Fibroblast of upper back skin (primary cell): ENCODE measurements around the gene RTL10.
"Not testable (repeated sequence)": the region's sequence is repeated elsewhere in the genome, so short reads cannot be mapped to it uniquely, and the experiment has no call there.

Source experiments
- DNase-seq: peaks from one replicate; pipeline ENCODE4 v3.0.0-alpha.2; 2013

Gene RTL10

DNA sequence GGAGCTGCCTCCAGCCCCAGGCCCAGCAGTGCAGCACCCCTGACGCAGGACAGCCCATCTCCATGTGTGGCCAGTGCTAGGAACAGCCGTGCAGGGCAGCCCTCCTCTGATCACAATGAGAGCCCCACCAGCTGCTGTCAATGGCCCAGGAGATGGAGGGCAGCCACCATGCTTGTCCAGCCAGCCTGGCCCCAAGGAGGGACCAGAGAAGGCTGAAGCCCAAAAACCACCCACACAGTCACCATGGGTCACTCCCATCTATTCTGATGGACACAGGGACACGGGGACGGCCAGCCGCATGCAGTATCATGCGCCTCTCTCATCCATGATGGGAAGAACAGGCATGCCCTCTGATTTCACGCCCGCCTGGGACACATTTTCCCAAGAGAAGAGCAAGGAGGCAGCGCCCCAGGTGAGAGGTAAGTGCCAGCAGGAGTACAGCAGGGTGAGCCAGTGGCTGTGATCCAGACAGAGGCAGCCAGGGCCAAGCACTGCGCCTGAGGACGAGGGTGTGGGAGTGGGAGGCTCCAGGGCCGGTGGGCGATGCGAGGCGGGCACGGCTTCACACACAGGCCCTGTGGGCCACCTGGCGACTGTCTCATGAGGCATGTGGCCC is 33.6 kb upstream of the RTL10 start:
- DNase-seq, result no peak

DNA sequence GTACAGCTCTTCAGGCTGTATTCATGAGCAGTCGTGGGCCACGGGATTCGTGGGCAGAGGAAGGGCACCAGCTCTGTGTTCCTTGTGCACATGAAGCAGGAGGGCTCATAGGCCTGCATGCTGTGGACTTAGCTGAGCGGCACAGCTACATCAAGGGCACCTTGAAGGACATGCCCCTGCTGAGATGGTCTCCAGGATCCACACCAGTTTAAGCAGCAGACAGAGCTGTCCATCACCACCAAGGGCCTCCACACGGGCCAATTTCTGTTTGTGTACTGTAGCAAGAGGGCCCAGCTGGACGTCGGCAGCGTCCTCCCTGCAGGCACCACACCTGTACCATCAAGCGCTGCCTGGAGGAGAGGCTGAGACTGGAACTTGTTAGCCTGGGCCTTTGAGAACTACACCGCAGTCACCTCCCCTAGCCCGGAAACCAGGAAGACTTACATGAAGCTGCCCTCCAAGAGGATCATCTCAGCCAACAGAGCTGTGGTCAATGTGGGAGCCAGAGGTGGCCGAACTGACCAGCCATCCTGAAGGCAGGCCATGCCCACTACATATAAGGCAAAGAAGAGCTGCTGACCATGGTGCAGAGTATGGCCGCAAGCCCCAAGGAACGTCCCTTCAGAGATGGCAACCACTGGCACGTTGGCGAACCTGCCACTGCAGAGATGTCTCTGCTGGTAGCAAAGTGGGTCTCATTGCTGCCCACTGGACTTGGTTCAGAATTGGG is 32.7 kb upstream of the RTL10 start:
- no peak for DNase-seq

DNA sequence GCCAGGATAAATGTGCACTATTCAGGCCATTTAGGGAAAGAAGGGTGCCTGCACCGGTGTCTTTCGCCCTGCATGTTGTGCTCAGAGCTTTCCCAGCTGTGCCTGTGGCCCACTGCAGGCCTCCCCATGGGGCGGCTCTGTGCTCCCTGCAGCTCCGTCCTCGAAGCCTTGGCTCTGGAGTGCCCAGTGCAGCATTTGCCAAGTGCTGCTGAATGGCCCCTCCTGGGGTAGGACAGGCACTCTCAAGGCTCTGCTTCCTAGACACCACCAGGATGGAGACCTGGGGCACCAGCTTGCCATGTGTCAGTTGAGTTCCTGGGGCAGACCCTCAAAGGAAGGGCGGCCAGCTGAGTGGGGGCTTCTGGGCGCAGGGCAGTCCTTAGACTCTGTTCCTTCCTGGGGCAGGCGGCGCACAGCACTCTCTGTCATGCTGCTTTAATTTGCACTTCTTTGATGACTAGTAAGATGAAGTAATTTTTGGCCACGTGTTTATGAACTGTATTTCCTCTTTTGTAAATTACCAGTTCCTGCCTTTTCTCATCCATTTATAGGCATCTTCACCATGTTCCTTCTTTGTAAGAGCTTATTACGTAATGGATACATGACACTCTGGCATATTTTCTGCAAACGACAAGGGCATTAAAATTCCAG is 32.1 kb upstream of the RTL10 start:
- DNase-seq, result peak; percentile 87

DNA sequence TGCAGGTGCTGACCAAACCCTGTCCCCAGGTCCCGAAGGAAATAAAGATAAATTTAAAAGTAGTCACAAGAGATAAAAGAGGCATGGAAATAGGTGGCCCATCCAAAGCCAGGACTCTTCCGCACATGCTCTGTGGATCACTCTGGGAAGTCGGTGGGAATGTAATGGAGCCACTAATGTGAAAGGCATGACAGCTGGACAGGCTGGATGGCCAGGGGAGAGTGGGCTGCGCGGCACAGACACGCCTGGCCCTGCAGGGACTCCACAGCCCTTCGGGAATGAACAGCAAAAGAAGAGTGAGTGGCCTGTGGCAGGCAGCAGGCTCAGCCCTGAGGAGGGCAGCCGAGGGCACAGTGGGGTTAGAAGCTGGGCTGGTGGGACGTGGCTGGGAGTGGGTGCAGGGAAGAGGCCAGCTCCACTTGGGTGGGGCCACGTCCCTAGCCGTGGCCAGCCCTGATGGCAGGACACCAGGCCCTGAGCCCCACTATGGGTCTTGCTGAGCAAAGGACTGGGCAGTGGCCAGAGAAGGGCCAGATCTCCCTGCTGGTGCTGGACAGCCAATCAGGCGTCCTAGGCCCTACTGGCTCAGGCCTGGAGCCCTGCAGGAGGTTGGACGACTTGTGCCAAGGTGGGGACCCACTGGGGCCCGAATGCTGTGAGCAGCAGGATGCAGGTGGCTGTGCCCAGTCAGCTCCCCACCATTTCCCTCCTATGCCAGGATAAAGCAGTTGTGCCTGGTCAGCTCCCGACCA is 31.3 kb upstream of the RTL10 start:
- peak; percentile 12 for DNase-seq

DNA sequence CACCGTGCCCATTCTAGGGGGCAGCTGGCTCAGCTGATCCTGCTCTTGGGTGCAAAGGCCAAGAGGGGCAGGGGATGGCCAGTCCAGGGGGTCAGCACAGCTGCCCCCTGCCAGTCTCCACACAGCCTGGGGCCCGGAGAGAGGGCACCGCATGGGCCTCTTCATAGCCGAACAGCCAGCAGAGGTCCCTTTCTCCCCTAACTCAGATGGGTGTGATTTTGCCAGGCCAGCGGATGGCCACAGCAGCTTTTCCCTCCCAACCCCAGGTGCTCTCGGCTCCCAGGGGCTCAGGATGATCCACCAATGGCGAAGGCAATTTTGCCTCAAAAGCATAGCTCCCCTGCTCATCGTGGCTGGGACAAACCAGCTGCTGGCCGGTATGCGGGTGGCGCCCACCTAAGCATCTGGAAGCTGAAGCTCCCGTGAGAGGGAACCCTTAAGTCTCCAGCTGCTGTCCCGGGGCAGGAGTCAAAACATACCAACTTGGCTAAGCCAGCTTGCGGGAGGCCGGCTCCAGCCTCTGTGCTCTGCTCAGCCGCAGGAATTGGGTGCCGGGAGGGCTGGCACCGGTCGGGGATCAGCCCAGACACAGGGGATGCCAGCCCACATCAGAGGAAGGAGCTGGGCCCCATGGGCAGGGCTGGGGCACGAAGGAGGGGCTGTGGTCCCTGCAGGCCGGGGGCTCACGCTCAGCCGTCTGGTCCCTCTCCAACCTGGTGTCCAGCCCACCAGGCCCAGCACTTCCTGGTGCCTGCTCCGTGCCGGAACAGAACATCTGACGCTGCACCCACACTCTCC is 30.5 kb upstream of the RTL10 start:
- DNase-seq, result peak; percentile 11

DNA sequence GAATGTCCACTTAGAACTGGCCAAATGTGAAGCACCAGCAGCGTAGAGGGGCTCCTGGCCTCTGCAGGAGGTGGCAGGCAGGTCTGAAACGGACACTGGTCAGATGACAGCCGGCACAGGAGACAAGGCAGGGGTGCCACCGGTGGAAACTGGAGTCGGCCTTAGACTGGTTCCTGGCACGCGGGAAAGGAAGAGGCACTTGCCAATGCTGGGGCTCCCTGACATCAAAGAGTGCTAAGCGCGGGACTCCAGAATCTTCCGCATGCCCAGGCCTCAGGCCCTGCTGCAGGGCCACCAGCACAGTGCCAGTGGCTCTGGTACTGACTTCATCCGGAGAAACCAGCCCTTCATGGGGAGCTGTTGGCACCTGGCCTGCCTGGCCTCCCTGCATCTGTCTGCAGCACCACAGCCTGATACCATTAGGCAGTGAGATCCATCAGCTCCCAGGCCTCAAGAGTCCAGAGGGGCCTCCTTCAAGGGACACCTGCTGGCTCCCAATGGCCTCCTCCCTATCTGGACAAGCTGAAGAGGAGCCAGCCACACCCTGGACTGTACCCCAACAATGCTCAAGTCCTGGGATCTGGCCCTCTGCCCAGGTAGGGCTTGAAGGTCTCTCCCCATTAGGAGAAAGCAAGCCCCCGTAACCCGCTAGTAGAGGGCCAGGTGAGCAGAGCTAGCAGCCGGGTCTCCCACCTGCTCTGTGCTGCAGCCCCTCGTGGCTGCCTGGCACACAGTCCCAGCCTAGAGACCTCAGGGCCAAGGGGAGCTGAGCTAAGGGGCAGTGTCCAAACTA is 29.7 kb upstream of the RTL10 start:
- no peak for DNase-seq

DNA sequence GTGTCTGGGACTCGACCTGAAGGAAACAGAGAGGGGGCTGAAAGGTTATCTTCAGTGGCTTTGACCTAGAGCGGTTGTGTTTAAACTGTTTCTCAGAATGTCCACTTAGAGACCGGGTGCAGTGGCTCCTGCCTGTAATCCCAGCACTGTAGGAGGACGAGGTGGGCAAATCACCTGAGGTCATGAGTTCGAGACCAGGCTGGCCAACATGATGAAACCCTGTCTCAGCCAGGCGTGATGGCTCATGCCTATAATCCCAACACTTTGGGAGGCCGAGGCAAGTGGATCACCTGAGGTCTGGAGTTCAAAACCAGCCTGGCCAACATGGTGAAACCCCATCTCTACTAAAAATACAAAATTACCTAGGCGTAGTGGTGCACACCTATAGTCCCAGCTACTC is 28.8 kb upstream of the RTL10 start:
- DNase-seq, result not testable (repeated sequence)

DNA sequence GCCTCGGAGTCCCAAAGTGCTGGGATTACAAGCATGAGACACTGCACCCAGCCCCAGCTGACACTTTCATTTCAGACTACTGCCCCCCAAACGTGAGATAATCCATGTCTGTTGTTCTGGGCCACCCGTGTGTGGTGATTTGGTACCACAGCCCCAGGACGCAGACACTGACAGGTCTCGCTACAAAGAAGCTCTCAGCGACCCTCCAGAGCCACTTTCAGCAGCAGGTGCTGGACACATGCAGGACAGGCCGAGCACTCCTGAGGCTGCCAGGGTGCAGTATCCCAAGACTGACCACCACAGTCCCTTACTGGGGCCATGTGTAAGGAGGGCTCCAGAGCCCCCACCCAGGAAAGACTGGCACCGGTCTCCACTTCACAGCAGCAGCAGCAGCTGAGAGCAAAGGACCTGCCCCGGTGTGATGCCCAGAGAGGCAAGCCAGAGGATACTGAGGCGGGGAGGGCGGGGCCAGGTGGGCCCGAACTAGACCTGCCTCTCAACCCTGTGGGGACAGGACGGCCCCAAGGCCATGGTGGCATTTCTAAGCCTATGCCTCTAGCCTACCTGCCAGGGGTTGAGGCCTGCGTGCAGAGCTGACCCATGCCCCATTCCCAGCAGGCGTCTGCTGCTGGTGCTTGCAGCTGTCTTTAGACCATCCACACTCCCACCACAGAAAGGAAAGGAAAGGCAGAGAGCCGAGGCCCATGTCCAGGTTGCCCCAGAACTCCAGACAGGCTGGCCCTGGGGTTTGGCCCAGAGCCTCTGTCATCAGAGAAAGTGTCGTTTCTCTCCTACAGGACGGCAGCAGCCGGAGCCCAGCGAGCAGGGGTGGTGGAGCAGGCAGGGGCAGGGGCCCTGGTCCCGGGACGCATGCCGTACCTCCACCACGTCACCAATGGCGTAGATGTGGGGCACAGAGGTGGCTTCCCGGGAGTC is 28.0 kb upstream of the RTL10 start:
- no peak for DNase-seq

DNA sequence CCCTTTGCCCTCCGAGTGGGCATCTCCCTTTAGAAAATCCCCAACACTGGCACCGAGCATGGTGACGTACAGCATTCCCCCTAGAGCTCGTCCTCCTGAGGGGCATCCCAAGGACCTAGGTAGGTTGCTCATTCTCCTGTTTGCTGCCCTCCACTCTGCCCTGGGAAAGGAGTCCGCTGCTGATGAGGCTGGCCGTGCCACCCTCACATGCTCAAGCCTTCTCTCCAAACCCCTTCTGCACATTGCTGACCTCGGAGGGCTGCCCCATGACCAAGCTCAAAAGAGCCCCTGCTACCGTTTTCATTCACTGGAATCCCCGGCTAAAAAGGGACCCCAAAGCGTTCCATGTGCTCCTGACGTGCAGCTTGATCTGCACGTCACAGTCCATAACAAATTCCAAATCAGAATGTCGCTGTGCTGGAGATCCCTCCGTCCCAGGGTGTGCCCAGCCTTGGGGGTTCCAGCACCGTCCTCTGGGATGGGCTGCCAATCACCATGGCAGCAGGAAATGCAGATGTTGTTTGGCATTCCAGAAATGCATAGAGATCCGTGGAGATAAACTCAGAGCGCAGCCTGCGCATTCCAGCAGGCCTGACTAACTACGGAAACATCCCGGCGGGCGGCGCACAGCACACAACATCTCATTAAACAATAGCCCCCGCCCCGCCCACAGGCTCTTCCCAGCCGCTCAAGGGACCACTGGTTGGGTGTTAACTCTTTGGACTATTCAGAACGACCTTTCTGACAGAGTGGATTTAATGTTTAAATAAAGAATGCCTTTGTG is 26.3 kb upstream of the RTL10 start:
- DNase-seq, result peak; percentile 98

DNA sequence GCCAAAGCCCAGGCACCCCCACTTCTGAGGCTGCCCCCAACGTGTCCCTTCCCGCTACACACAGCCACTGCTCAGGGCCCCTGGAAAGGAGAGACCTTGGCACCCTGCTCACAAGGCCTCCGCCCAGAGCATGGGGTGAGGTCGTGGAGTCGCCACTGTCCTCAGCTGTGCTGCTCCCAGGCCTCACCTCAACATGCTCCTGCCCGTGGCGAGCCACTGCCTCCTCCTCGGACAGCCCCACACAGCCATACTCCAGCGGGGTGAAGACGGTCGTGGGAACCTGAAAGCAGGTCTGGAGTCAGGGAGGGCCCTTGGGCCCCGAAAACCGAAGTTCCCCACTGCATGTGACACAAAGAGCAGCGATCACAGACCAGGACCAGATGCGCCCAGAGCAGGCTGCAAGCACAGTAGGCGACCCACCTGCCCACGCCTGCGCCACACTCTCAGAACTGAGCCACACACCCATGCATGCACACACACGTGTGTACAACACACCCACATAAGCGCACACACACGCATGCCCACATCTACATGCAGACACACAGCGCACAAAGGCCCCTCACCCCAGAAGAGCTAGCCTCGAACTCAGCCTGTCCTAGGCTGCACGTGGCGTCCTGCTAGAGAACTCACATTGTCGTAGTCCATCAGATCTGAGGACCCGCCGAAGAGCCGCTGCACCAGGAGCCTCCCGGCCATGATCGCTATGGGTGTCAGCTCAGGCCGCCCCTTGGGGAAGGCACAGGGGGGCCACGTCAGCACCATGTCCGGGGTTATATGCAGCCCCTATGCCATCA is 25.5 kb upstream of the RTL10 start:
- no peak for DNase-seq

DNA sequence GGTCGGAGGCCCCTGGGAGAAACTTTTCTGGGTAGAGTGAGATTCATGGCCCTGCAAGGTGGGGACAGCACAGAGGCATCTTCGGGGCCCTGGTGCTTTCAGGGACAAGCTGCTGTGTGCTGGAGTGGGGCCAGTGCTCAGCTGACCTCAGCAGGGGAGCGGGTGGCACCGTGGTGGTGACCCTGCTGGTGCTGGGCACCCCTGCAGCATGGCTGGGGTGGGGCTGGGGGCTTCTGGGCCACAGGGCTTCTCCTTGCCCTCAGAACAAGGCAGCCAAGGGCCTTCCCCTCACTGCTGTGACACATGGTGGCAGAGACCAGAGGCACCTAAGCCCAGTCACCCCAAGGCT is 24.9 kb upstream of the RTL10 start:
- no peak for DNase-seq

DNA sequence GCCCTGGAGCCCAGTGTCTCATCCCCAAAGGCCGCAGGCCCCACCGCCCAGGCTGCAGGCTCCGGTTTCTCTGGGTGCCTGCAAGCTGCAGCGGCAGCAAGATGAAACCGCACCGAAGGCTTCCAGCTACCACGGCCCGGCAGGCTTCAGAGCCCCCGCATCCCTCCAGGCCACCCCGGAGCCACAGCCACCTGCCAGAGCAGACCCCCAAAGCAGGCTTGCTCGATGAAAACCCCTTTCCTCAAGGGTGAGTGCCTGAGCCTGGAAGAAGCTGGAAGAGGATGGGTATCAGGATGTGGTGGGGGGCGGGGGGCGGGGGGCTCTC is 24.5 kb upstream of the RTL10 start:
- no peak for DNase-seq

DNA sequence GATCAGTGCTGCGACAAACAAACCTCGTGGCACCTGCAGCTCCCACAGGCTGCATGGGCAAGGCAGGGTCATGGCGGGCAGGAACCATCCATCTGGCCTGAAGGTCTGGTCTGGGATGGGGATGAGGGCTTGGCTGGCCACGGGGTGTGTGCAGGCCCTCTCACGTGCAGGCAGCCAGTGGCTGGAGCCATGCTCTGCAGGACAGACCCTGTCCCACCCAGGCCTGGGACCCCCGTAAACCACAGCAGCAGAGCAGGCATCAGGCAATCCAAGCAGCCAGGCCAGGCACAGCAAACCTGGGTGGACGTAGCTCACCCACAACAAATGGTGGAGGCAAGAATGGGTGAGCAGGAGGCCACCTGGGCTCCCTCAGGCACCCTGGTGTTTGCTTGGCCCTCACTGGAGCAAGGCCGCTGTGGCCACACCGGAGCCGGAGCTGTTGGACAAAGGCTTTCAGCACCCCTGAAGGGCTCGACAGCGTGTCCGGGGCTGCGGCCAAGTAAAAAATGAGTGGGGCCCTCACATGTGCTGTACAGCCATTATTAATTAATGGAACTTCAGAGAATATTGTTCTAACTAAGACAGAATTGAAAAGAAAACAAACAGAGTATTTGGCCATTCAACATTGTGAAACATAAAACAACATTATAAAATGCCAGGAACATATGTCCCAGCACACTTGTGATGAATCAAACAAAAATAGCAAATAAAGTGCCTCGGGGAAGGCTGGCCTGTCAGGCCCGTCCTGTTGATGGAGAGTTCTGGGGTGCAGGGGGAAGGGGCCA is 24.0 kb upstream of the RTL10 start:
- no peak for DNase-seq

DNA sequence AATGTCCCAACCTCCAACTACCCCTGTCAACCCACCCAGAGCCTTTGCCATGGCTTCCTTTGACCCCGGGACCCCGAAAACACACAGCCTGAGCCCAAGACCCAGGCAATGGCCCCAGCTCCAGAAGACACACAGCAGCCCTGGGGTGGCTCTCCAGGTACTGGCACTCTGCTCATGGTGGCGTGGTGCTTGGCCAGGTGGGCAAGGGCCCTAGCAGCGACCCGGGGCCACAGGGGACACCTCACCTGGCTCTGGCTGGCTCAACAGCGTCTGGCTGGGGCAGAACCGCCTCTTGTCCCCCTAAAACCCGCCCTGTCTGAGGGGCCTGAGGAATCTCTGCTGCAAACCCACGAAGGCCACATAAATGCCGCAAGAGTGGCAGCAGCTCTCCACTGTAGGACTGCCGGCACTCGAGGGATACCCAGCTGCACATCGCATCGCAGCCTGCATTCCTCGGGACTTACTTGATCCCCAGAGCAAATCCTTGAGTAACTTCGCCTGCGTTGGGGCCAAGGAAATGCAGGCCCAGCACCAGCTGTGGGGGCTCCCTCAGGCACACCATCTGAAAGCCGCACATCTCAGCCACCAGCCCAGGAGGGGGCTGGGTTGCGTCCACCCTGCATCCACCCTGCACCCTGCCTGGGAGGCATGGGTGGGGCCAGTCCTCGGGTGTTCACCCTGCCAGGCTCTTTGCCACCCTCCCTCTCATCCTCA is 23.1 kb upstream of the RTL10 start:
- DNase-seq, result peak; percentile 76

DNA sequence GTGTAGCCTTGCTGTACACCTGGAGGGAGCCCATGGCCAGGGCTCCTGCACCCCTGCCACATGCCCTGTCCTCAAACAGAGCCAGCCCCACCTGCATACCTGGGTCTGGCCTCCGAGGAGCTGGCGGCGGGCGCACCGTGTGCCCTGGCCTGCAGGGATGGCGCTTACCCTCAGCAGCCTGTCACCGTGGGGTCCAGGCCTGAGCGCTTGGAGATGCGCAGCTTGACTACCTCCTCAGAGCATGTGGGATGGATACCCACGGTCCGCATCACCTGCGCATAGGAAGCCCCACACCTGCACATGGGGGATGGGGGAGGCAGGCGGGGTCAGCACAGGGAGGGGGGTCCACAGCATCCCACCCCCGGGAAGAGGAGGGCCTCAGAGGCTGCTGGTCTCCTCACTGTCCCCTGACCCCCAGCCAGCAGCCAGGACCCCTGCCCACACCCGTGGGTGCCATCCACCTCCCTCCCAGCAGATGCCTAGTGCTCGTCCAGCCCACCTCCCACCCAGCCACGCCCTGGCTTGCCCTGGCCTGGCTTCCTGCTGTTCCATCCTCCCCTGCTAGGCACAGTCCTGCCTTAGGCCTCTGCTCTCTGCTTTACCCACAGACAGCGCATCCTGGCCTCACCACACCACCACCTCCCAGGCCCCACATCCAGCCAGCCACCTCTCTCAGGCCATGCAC is 22.4 kb upstream of the RTL10 start:
- no peak for DNase-seq

DNA sequence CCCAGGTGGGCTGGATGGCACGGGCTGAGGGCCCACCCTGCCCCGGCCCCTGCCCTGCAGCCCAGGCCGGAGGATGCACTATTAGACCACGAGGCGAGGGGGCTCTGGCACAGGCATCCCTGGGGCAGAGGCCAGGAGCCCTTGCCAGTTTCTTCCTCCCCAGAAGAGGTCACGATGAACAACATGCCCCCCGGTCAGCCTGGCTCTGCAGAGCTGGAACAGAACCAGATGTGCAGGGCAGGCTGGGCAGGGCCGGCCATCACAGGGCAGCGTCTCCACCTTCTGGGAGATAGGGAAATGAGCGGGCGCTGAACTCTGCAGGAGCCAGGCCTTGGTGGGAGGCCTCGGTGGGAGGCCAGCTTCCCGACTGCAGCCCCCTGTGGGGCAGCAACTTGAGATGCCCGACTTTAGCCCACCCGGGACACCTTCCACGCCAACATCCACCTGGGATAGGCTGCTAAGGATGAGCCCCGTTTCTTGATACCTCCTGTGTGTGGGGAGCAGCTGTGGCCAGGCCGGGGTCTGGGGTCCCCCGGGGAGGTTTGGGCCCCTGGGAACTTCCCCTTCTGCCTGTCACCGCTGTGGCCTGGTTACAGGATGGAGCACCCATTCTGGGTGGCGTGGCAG is 21.8 kb upstream of the RTL10 start:
- DNase-seq, result no peak
